GM12865 (cell line): ENCODE data around the gene LHFPL6.

ENCODE experiments used
- DNase-seq: peaks from one replicate; pipeline ENCODE4 v3.0.0; 2010; ENCODE audit warnings: low read depth
- H3K4me3 ChIP-seq: 2 replicates; pipeline ENCODE4 v1.5.1; 2011; ENCODE audit warnings: mild to moderate bottlenecking, low read depth, low read length, control low read depth
- TF ChIP-seq, protein P1 (sequence below): IDR thresholded peaks from 2 replicates; pipeline ENCODE4 v1.5.1; 2011; ENCODE audit warnings: low read length, control low read depth, low read depth, inconsistent platforms; ENCODE audit not compliant: insufficient read depth; ENCODE audit errors: missing control alignments

Gene LHFPL6

DNA sequence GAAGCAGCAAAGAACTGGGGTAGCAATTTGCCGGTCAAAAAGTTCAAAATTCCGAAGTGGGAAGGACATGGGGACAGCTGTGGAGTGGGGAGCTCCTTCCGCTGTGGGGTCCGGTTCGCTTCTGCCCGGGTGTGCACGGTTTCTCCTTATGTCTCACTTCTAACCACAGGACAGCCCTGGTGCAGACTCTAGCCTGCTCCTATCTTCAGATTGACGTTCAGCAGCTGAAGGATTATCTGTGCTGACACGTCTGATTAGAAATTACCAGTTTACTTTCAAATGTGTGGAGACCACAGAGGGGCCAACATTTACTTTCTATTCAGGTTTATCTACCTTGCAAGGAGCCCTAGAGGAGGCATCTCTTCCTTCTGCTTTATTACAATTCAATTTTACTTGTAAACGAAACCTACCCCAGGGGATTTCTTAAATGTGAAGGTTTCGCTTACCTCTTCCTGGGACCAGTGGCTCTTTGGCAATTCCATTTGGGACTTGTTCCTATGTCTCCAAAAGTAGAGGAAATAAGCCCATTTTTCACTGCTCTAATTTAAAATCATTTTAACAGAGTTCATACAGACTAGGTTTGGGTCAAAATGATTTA lies 27.3 kb downstream of the LHFPL6 start:
- peak; percentile 58 for DNase-seq
- TF ChIP-seq, protein P1, sequence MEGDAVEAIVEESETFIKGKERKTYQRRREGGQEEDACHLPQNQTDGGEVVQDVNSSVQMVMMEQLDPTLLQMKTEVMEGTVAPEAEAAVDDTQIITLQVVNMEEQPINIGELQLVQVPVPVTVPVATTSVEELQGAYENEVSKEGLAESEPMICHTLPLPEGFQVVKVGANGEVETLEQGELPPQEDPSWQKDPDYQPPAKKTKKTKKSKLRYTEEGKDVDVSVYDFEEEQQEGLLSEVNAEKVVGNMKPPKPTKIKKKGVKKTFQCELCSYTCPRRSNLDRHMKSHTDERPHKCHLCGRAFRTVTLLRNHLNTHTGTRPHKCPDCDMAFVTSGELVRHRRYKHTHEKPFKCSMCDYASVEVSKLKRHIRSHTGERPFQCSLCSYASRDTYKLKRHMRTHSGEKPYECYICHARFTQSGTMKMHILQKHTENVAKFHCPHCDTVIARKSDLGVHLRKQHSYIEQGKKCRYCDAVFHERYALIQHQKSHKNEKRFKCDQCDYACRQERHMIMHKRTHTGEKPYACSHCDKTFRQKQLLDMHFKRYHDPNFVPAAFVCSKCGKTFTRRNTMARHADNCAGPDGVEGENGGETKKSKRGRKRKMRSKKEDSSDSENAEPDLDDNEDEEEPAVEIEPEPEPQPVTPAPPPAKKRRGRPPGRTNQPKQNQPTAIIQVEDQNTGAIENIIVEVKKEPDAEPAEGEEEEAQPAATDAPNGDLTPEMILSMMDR = no peak
- peak overlapping the region; percentile 18; the same call in 1 of the 2 replicates for H3K4me3 ChIP-seq

DNA sequence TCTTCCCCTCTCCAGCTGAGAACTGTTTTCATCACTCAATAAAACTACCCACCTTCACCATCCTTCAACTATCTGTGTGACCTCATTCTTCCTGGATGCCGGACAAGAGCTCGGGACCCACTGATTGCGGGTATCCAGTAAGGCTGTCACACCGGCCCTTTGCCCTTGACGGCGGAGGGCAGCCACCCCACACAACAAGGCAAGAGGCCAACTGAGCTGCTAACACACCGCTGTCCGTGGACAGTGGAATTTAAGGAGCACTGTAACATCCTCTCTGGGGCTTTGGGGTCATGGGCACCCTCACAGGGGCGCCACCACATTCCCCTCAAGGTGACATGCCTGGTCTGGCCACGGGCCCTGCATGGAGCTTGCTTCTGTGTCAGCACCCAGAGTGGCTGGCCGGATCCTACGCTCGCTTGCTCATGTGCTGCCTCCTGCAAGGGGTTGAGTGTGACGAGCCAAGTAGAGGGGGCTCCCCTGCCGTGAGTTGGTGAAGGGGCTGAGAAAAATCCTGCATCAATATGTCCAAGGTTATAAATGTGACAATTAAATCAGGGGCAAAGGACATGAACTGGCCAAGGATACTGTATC lies 31.4 kb downstream of the LHFPL6 start:
- H3K4me3 ChIP-seq = no peak overlapping the region
- DNase-seq = no peak
- TF ChIP-seq, protein P1 = no peak

DNA sequence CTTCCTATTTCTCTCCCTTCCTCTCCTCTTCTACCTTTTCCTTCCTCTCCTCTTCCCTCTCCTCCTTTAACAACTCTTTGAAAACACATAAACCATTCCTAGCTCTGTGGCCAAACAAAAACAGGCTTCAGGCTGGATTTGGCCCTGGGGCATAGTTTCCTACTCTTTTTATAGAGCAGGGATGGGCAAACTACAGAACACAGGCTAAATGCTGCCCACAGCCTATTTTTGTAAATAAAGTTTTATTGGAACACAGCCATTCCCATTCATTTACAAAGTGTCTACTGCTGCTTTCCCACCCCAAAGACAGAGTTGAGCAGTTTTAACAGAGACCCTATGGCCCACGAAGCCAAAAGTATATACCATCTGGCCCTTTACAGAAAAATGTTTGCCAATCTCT lies 35.4 kb downstream of the LHFPL6 start:
- TF ChIP-seq, protein P1 = no peak
- no peak for DNase-seq
- no peak overlapping the region for H3K4me3 ChIP-seq

DNA sequence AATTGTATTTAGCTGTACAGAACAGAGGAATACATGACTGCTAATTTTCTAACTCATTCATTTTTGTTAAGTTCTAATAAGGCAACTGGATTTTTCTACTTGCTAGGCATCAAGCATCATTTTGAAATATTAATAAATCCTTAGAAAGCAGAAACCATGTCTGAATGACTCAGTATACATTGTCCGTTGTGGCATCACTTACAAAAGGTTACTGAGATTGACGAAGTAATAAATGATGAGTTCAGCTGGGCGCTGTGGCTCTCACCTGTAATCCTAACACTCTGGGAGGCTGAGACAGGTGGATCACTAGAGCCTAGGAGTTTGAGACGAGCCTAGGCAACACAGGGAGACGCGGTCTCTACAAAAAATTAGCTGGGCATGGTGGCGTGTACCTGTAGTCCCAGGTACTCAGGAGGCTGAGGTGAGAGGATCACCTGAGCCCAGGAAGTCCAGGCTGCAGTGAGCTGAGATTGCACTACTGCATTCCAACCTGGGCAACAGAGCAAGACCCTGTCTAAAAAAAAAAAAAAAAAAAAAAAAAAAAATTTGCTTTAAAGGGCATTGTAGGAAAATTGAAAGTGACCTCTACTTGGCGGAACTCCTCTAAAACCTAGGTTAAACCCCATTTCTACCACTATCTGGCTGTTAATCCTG lies 36.6 kb downstream of the LHFPL6 start:
- TF ChIP-seq, protein P1 = no peak
- no peak overlapping the region for H3K4me3 ChIP-seq
- no peak for DNase-seq

DNA sequence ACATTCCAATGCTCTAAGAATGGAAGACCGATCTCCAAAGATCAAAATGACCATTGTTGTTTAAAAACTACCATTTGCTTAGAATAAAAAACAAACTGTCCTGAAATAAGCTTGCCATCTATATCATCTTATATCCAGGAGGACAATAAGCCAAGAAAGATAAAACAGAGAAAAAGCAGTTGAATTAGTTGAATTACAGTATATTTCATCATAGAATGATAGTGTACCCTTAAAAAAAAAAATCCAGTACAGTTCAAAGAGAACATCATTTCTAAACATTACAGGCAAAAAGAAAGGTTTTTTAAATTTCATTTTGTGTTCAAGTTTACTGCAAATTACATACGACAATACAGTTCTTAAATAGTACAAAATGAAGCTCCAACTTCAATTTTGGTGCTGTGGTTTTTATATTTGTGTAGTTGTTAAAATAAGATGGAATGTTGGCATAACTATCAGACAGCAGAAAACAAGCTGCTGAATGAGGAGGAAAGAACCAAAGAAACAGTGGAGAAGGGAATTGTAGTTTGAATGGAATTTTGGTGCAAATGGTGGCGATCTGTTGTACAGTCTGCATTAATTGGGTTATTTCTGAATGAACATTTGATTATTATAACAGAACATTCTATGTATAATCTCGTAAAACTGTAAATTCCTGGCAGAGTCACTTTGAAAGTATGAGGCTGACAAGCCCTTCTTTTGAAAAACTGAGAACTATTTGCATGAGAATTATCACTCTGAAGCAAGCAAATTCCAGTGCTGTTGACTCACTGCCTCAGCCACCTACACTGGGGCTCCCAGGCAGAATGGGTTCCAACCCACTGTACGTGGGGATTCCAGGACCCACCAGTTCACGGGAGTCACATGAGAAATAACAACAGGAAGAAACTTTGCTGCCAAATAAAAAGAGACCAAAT lies 37.7 kb downstream of the LHFPL6 start:
- TF ChIP-seq, protein P1 = no peak
- H3K4me3 ChIP-seq = no peak overlapping the region
- no peak for DNase-seq

DNA sequence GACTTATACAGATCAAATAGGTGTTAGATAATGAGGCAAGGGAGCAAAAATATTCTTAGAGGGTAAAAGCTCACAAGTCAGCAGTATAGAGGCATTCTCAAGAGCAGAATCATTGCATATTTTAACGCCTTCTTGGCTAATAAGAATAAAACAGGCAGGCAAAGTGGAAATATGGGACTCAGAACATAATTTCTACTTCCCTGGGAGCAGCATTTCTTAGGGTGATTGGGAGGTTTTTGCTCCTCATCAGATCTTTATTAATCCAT lies 39.6 kb downstream of the LHFPL6 start:
- H3K4me3 ChIP-seq = no peak overlapping the region
- DNase-seq = no peak

More for the DNA sequence above, 39.6 kb downstream of the LHFPL6 start:
- TF ChIP-seq, protein P1 = no peak
